Activated CD8-positive, alpha-beta memory T cell treated with anti-CD3 and anti-CD28 coated beads for 36 hours (primary cell): ENCODE data around the gene TNIK. TPM values are rescaled to one million over a fixed set of nuclear protein-coding genes. Genes with fewer than 3 reads are reported as not detected.
"Not testable (repeated sequence)": the region's sequence is repeated elsewhere in the genome, so short reads cannot be mapped to it uniquely, and the experiment has no call there.

Experiments used
- CTCF ChIA-PET: fragments of 350-600 bp; sonication (Branson Sonifier 250); formaldehyde crosslinking; loops from one replicate; lab custom pipeline; 2021; ENCODE audit warnings: antibody characterized with exemption; lab: Charles Lee
- POLR2A ChIA-PET: fragments of 350-600 bp; sonication (Branson Sonifier 250); formaldehyde crosslinking; loops from one replicate; lab custom pipeline; 2021; ENCODE audit warnings: antibody characterized with exemption; lab: Charles Lee
- total RNA-seq, 2 experiments: library from RNA; stranded (reverse); gene quantifications; one replicate each; pipeline ENCODE4 v1.2.3, GENCODE V29; 2021

The TNIK gene
- total RNA-seq, 2 experiments from 2014 or later: 15.4 to 17.8 TPM

GRCh38 chr3:171262431-171262830 is 197.8 kb downstream of the TNIK start:
- POLR2A ChIA-PET: no interaction called here
- CTCF ChIA-PET: no interaction called here

GRCh38 chr3:171261487-171261886 is 198.7 kb downstream of the TNIK start:
- ChIA-PET CTCF (no interaction called here), POLR2A (no interaction called here)

- CTCF ChIA-PET: no interaction called here
- POLR2A ChIA-PET: no interaction called here
These were observed 199.3 kb downstream of the TNIK start for GRCh38 chr3:171260899-171261298.

GRCh38 chr3:171260466-171260865 is 199.7 kb downstream of the TNIK start:
- POLR2A ChIA-PET: no interaction called here
- CTCF ChIA-PET: no interaction called here

- CTCF ChIA-PET: no interaction called here
- POLR2A ChIA-PET: interaction anchor here (0.6 kb wide), 1 partner anchor 22 kb away, joined by 7 read pairs; no protein-coding TSS in a partner anchor
These were observed 201.9 kb downstream of the TNIK start for GRCh38 chr3:171258316-171258715.

GRCh38 chr3:171257251-171258203 is 202.7 kb downstream of the TNIK start:
- ChIA-PET POLR2A (interaction anchor here (0.6 kb wide), 1 partner anchor 23 kb away, joined by 7 read pairs; no protein-coding TSS in a partner anchor), CTCF (interaction anchor here (0.9 kb wide), 1 partner anchor 9 kb away, joined by 4 read pairs; no protein-coding TSS in a partner anchor)

- CTCF ChIA-PET: interaction anchor here (0.9 kb wide), 1 partner anchor 8 kb away, joined by 4 read pairs; no protein-coding TSS in a partner anchor
- POLR2A ChIA-PET: no interaction called here
These were observed 203.6 kb downstream of the TNIK start for GRCh38 chr3:171256445-171257250.

GRCh38 chr3:171255236-171255806 is 204.9 kb downstream of the TNIK start:
- POLR2A ChIA-PET: interaction anchor here (0.6 to 0.8 kb wide), 3 partner anchors 25 to 205 kb away, joined by 3 to 5 read pairs (median 4); partner anchors contain the start of gene TNIK
- CTCF ChIA-PET: no interaction called here

- POLR2A ChIA-PET: no interaction called here
- CTCF ChIA-PET: no interaction called here
These were observed 205.9 kb downstream of the TNIK start for GRCh38 chr3:171254315-171254714.

- ChIA-PET CTCF (no interaction called here), POLR2A (no interaction called here)
These were observed 208.4 kb downstream of the TNIK start for GRCh38 chr3:171251835-171252234.

GRCh38 chr3:171250444-171250843 is 209.8 kb downstream of the TNIK start:
- ChIA-PET CTCF (interaction anchor here (0.7 kb wide), 1 partner anchor 65 kb away, joined by 3 read pairs; no protein-coding TSS in a partner anchor), POLR2A (no interaction called here)

- ChIA-PET POLR2A (no interaction called here), CTCF (interaction anchor here (1.8 to 2.3 kb wide), 2 partner anchors 8 to 37 kb away, joined by 4 to 7 read pairs; no protein-coding TSS in a partner anchor)
These were observed 211.0 kb downstream of the TNIK start for GRCh38 chr3:171249245-171249644.

GRCh38 chr3:171248426-171249111 is 211.6 kb downstream of the TNIK start:
- ChIA-PET CTCF (interaction anchor here (1.8 to 2.3 kb wide), 2 partner anchors 9 to 37 kb away, joined by 4 to 7 read pairs; no protein-coding TSS in a partner anchor), POLR2A (no interaction called here)

- ChIA-PET CTCF (no interaction called here), POLR2A (no interaction called here)
These were observed 214.1 kb downstream of the TNIK start for GRCh38 chr3:171245796-171246765.

GRCh38 chr3:171242951-171243350 is 217.3 kb downstream of the TNIK start:
- ChIA-PET POLR2A (no interaction called here), CTCF (no interaction called here)

GRCh38 chr3:171242170-171242569 is 218.0 kb downstream of the TNIK start:
- ChIA-PET CTCF (no interaction called here), POLR2A (no interaction called here)

GRCh38 chr3:171241655-171242054 is 218.6 kb downstream of the TNIK start:
- CTCF ChIA-PET, POLR2A ChIA-PET: not testable (repeated sequence)

- CTCF ChIA-PET: no interaction called here
- POLR2A ChIA-PET: no interaction called here
These were observed 219.7 kb downstream of the TNIK start for GRCh38 chr3:171240504-171240835.
